Activated CD4-positive, alpha-beta T cell treated with anti-CD3 and anti-CD28 coated beads, Interleukin-2, amount 50 U/mL, for 4 hours (primary cell): ENCODE measurements around the gene ITPK1.

Experiments used
- DNase-seq, 2 experiments: peaks; one replicate each; pipeline ENCODE4 v3.0.0-alpha.2; 2020

ITPK1 gene

GRCh38 chr14:92984082-92984788, 131.5 kb downstream of the ITPK1 start:
- no peak for DNase-seq

- DNase-seq, result no peak
These were observed 132.8 kb downstream of the ITPK1 start for GRCh38 chr14:92982956-92983355.

- DNase-seq, result no peak
These were observed 134.0 kb downstream of the ITPK1 start for GRCh38 chr14:92981726-92982125.

- DNase-seq, result no peak
These were observed 134.9 kb downstream of the ITPK1 start for GRCh38 chr14:92980866-92981265.

- DNase-seq, result no peak
These were observed 137.3 kb downstream of the ITPK1 start for GRCh38 chr14:92978229-92979021.

GRCh38 chr14:92976268-92976667, 139.5 kb downstream of the ITPK1 start:
- DNase-seq, result no peak

GRCh38 chr14:92974541-92975345, 141.0 kb downstream of the ITPK1 start:
- DNase-seq, result no peak

- DNase-seq, result no peak
These were observed 141.8 kb downstream of the ITPK1 start for GRCh38 chr14:92973798-92974372.

- no peak for DNase-seq
These were observed 142.4 kb downstream of the ITPK1 start for GRCh38 chr14:92973261-92973797.

- DNase-seq, result no peak
These were observed 144.0 kb downstream of the ITPK1 start for GRCh38 chr14:92971601-92972180.

- DNase-seq, result no peak
These were observed 145.5 kb downstream of the ITPK1 start for GRCh38 chr14:92970271-92970670.

GRCh38 chr14:92969871-92970270, 145.9 kb downstream of the ITPK1 start:
- no peak for DNase-seq

- no peak for DNase-seq
These were observed 146.3 kb downstream of the ITPK1 start for GRCh38 chr14:92969430-92969829.

- DNase-seq, result no peak
These were observed 147.3 kb downstream of the ITPK1 start for GRCh38 chr14:92968291-92969020.

- DNase-seq, result no peak
These were observed 148.3 kb downstream of the ITPK1 start for GRCh38 chr14:92967346-92967926.

GRCh38 chr14:92965281-92965680, 150.4 kb downstream of the ITPK1 start:
- no peak for DNase-seq

- DNase-seq, result no peak
These were observed 151.3 kb downstream of the ITPK1 start for GRCh38 chr14:92964124-92965109.

- no peak for DNase-seq
These were observed 152.2 kb downstream of the ITPK1 start for GRCh38 chr14:92963301-92964123.

GRCh38 chr14:92962831-92963095, 153.0 kb downstream of the ITPK1 start:
- DNase-seq, result no peak
